WI38 (cell line): ENCODE measurements around the gene AMZ1.

Experiments
- H3K4me3 ChIP-seq: 2 replicates; pipeline ENCODE4 v1.5.1; 2011; ENCODE audit warnings: low read depth, mild to moderate bottlenecking, control low read depth, low read length
- TF ChIP-seq, protein P1 (sequence below): IDR thresholded peaks from 2 replicates; pipeline ENCODE4 v1.5.1; 2012; ENCODE audit warnings: low read depth, mild to moderate bottlenecking, control low read depth, low read length

AMZ1 gene

DNA sequence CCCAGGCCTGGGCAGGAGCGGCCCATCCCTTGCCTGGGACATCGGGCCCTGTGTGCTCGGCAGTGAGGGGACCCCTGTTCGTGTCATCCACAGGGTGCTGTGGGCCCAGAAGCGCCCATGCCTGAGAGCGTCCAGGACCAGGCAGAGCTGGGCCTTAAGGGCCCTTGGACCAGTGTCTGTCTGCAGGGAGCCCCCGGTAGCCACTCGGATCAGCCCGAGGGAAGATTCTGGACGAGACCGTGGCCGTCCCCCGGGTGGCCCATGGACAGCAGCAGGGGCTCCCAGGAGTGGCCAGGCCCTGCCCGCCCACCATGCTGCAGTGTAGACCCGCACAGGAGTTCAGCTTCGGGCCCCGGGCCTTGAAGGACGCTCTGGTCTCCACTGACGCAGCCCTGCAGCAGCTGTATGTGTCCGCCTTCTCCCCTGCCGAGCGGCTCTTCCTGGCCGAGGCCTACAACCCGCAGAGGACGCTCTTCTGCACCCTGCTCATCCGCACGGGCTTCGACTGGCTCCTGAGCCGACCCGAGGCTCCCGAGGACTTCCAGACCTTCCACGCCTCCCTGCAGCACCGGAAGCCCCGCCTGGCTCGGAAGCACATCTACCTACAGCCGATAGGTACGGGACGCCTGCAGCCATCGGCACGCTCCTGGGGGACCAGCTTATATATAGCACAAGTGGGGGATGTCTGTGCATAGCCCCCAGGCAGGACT, 12.3 kb downstream of the AMZ1 start:
- TF ChIP-seq, protein P1, sequence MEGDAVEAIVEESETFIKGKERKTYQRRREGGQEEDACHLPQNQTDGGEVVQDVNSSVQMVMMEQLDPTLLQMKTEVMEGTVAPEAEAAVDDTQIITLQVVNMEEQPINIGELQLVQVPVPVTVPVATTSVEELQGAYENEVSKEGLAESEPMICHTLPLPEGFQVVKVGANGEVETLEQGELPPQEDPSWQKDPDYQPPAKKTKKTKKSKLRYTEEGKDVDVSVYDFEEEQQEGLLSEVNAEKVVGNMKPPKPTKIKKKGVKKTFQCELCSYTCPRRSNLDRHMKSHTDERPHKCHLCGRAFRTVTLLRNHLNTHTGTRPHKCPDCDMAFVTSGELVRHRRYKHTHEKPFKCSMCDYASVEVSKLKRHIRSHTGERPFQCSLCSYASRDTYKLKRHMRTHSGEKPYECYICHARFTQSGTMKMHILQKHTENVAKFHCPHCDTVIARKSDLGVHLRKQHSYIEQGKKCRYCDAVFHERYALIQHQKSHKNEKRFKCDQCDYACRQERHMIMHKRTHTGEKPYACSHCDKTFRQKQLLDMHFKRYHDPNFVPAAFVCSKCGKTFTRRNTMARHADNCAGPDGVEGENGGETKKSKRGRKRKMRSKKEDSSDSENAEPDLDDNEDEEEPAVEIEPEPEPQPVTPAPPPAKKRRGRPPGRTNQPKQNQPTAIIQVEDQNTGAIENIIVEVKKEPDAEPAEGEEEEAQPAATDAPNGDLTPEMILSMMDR = no peak
- H3K4me3 ChIP-seq = no peak overlapping the region

DNA sequence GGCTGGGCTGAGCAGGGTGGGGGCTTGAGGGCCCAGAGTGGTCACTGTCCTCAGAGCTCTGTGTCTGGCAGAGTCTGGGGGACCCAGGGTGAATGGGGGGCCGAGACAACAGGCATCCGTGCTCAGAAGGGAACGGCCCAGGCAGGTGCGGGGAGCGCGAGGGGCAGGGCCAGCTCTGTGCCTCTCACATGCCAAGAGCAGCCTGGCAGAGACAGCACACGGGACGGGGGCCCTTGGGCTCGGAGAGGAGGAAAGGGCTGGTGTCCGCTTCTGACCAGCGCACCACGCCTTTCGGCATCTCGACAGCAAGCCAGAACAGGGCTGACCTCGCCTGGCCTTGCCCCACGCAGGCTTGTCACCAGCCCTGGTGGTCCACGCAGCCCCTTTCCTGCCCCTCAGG, 13.4 kb downstream of the AMZ1 start:
- H3K4me3 ChIP-seq = no peak overlapping the region
- TF ChIP-seq, protein P1 = no peak

DNA sequence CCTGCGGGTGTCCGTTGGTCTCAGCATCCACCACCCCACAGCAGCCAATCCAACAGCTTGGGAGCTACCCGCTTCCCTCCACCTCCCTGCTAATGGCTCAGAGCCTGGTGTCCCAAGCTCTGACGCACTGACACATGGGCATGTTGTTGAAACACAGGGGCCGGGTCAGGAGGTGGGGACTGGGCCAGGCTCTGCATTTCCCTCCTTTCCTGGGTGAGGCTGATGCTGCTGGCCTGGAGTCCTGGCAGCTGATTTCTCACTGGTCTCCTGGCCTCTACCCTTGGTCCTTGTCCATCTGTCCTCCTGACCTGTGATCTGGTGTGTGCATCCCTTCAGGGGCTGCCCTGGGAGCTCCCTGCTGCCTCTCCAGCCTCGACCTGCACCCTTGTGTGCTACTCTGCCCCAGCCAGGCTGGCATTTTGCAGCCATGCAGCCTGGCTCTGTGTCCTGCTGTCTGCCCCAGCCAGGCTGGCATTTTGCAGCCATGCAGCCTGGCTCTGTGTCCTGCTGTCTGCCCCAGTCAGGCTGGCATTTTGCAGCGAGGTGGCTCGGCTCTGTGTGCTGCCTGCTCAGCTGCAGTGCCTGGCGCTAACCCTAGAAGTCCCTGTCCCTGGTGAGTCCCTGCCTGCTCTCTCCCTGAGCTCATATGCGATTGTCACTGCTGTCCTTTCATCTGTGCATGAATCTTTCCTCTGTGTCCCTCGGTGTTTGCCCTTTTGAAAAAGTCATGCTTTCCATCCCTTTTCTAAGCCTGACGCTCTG, 14.0 kb downstream of the AMZ1 start:
- H3K4me3 ChIP-seq = no peak overlapping the region
- TF ChIP-seq, protein P1 = no peak

DNA sequence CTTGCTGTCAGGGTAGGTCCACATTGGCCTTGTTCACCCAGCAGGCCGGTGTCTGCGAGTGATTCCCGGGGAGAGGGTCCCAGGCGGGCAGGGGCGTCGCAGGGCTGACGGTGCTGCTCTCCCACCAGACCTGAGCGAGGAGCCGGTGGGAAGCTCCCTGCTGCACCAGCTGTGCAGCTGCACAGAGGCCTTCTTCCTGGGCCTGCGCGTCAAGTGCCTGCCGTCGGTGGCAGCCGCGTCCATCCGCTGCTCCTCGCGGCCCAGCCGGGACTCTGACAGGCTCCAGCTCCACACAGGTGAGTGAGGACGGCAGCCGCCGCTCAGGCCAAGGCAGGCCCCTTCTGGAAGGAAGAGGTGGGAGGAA, 14.6 kb downstream of the AMZ1 start:
- H3K4me3 ChIP-seq = no peak overlapping the region
- TF ChIP-seq, protein P1 = no peak

DNA sequence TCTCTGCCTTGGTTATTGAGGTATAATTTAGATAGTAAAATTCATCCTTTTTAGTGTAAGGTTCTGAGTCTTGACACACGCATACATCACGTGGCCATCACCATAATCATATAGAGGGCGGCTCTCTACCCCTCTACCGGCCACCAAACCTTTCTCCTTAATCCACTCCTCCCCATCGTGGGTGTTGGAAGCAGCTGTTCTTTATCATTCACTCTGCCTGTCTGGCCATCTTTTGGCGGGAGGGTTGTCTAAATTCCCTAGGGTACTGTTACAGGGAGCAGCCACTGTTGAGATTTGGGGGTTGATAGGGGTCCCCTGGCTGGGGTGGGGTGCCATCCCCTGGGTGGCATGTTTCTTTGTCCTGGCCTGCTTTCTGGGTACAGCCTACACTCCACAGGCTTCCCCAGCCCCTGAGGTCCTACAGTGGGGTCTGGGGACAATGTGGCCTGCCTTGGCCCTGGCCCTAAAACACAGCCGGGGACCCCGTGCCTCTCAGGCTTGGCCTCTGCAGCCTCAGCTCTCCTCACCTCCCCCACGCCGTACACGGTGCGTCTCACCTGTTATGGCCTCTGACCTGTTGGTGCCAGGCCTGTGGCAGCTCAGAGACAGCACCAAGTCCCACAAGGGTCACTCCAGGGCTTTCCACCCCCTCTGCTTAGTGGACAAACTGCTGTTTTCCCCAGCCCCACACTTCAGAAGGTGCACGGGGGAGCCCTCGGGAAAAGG, 17.5 kb downstream of the AMZ1 start:
- TF ChIP-seq, protein P1 = no peak
- no peak overlapping the region for H3K4me3 ChIP-seq

DNA sequence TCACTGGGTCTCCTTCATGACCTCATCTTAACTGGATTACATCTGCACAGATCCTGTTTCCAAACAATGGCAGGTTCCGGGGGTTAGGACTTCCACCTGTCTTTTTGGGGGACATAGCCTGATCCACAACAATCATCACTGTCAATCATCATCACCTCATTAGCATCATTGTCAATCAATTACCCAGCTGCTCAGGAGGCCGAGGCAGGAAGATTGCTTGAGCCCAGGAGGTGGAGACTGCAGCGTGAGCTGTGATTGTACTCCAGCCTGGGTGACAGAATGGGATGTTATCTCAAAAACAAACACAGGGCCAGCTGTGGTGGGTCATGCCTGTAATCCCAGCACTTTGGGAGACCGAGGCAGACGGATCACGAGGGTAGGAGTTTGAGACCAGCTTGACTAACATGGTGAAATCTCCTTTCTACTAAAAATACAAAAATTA, 18.7 kb downstream of the AMZ1 start:
- TF ChIP-seq, protein P1 = no peak
- no peak overlapping the region for H3K4me3 ChIP-seq
